AG10803 (cell line): ENCODE results near the gene HIVEP2.

Experiments used
- DNase-seq: peaks from one replicate; pipeline ENCODE4 v3.0.0; 2010; ENCODE audit warnings: low read depth
- H3K4me3 ChIP-seq: 2 replicates; pipeline ENCODE4 v1.5.1; 2011; ENCODE audit warnings: mild to moderate bottlenecking, low read length, control low read depth
- CTCF ChIP-seq: conservative IDR thresholded peaks from 2 replicates; pipeline ENCODE4 v1.5.1; 2011; ENCODE audit warnings: mild to moderate bottlenecking, low read length, control low read depth, inconsistent platforms

Gene HIVEP2

DNA sequence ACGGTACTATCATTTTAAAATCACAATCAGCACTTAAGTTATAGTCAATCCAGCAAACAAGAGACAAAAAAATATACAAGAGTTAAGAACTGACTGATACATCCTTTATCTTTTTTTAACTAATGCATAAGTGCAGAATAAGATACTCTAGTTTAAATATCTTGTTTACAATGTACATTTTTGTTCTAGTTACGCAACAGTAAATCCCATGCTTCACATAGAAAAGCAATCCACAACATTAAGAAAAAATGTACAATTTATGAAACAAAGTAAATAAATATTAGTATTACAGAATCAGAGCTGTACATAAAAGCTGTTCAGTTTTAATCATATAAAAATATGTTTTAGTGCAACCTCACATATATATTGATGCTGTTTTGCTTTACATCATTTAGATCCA is 192.6 kb downstream of the HIVEP2 start:
- no peak overlapping the region for H3K4me3 ChIP-seq
- no peak for TF ChIP-seq CTCF
- no peak for DNase-seq

GRCh38 chr6:142751452-142751851 is 193.5 kb downstream of the HIVEP2 start:
- H3K4me3 ChIP-seq: no peak overlapping the region
- DNase-seq: no peak
- TF ChIP-seq CTCF: no peak

DNA sequence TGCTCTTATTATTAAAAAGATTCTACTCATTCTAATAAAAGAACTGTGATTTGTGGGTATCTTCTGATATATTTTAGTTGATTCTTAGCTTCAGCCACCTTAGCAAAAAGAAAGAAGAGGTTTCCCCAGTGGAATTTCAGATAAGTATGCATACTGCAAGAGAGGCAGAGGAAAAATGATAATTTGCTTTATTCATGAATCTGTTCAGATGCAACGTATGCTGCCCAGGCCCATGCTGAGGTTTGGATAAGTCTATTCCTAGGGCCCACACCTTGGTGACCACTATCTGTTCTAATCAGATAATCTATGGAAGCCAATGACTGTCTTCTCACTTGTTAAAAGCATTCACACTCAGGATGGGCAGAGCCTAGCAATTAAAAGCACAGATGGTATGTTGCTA is 194.0 kb downstream of the HIVEP2 start:
- no peak overlapping the region for H3K4me3 ChIP-seq
- no peak for DNase-seq
- no peak for TF ChIP-seq CTCF

- H3K4me3 ChIP-seq: no peak overlapping the region
- DNase-seq: no peak
- TF ChIP-seq CTCF: no peak
Measured at GRCh38 chr6:142749556-142749955, 195.4 kb downstream of the HIVEP2 start.

DNA sequence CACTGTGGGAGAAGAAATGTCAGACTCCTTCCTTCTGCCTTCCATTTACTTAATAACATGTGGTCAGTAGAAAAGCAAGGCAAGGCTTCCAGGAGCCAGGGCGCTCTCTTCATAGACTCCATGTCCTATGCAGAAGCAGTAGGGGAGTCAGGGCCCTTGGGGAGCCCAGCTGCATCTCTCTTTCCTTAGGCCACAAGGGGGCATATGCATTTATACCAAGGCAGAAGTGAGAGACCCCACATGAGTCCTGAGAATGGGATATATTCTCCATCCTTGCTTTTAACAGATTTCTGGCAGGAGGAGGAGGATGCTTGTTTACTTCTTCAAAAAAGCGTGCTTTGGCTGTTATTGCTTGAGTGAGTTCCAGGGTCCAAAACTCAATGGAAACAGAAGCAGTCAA is 198.5 kb downstream of the HIVEP2 start:
- no peak for DNase-seq
- no peak; the same call in 1 of the 2 replicates for TF ChIP-seq CTCF
- H3K4me3 ChIP-seq: no peak overlapping the region

GRCh38 chr6:142744836-142745235 is 200.1 kb downstream of the HIVEP2 start:
- H3K4me3 ChIP-seq: no peak overlapping the region
- DNase-seq: peak; percentile 68
- no peak for TF ChIP-seq CTCF

- peak; percentile 76 for DNase-seq
- TF ChIP-seq CTCF: no peak
- H3K4me3 ChIP-seq: no peak overlapping the region
Measured at GRCh38 chr6:142740449-142740848, 204.5 kb downstream of the HIVEP2 start.
